ENCODE data around the gene RUBCN. TPM values are rescaled to one million over a fixed set of nuclear protein-coding genes. Genes with fewer than 3 reads are reported as not detected.

RUBCN gene
- total and polyA plus RNA-seq, 2 of the 13 experiments (the other 11 are each of a cell fraction or from before 2014, with no cell fraction given), result 5.2 to 8.1 TPM

DNA sequence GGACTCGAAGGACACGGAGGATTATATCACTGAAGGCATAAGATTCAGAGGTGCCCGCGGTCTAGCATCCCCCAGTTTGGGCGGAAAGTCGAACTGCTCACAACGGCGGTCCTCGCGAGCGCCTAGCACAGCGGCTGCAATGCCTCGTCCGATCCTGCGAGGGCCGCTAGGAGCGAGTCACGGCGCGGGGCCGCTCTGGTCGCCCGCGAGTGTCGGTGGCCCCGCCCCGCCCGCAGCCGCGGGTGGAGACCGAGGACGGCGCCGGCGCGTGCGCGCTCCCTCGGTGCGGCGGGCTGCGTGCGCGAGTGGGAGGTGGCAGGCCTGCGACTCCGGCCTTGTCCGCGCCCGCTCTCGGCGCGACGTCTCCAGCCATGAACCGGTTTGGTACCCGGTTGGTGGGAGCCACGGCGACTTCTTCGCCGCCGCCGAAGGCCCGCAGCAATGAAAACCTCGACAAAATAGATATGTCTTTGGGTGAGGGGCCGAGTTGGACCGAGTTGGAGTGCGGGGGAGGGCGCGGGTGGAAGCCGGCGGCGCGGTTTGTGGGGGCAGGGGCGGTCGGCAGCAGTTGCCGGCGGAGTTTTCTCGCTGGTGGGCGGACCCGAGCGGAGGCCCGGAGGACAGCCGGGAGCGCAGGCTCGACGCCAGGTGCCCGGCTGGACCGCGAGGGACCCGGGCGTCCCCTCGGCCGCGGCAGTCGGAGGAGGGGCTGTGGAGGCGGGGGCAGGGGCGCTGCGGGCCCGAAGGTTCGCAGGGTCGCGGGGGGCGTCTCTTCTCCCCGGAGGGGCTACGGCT lies 13.1 kb upstream of the RUBCN start, which contains the start of gene FYTTD1 (continued):
- TF ChIP-seq, protein P1, sequence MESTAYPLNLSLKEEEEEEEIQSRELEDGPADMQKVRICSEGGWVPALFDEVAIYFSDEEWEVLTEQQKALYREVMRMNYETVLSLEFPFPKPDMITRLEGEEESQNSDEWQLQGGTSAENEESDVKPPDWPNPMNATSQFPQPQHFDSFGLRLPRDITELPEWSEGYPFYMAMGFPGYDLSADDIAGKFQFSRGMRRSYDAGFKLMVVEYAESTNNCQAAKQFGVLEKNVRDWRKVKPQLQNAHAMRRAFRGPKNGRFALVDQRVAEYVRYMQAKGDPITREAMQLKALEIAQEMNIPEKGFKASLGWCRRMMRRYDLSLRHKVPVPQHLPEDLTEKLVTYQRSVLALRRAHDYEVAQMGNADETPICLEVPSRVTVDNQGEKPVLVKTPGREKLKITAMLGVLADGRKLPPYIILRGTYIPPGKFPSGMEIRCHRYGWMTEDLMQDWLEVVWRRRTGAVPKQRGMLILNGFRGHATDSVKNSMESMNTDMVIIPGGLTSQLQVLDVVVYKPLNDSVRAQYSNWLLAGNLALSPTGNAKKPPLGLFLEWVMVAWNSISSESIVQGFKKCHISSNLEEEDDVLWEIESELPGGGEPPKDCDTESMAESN (CRISPR knock-in tag; conservative IDR thresholded peaks at IDR 0.05), result peak; percentile 29; the same call in 1 of the 2 replicates
- TF ChIP-seq, protein P2, sequence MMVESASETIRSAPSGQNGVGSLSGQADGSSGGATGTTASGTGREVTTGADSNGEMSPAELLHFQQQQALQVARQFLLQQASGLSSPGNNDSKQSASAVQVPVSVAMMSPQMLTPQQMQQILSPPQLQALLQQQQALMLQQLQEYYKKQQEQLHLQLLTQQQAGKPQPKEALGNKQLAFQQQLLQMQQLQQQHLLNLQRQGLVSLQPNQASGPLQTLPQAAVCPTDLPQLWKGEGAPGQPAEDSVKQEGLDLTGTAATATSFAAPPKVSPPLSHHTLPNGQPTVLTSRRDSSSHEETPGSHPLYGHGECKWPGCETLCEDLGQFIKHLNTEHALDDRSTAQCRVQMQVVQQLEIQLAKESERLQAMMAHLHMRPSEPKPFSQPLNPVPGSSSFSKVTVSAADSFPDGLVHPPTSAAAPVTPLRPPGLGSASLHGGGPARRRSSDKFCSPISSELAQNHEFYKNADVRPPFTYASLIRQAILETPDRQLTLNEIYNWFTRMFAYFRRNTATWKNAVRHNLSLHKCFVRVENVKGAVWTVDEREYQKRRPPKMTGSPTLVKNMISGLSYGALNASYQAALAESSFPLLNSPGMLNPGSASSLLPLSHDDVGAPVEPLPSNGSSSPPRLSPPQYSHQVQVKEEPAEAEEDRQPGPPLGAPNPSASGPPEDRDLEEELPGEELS (CRISPR knock-in tag; IDR thresholded peaks at IDR 0.05), result 0 out of 2 replicates have a peak, but pooled peaks have one; percentile 21
- TF ChIP-seq ZNF354B (CRISPR knock-in tag; IDR thresholded peaks at IDR 0.05) (peak; percentile 80; the same call in 1 of the 2 replicates), ZNF713 (CRISPR knock-in tag; IDR thresholded peaks at IDR 0.05) (no peak), ZNF775 (CRISPR knock-in tag; IDR thresholded peaks at IDR 0.05; ENCODE audit: borderline replicate concordance) (no peak), ZNF546 (CRISPR knock-in tag; conservative IDR thresholded peaks at IDR 0.05) (peak; percentile 73; the same call in 1 of the 2 replicates)
- TF ChIP-seq, protein P3, sequence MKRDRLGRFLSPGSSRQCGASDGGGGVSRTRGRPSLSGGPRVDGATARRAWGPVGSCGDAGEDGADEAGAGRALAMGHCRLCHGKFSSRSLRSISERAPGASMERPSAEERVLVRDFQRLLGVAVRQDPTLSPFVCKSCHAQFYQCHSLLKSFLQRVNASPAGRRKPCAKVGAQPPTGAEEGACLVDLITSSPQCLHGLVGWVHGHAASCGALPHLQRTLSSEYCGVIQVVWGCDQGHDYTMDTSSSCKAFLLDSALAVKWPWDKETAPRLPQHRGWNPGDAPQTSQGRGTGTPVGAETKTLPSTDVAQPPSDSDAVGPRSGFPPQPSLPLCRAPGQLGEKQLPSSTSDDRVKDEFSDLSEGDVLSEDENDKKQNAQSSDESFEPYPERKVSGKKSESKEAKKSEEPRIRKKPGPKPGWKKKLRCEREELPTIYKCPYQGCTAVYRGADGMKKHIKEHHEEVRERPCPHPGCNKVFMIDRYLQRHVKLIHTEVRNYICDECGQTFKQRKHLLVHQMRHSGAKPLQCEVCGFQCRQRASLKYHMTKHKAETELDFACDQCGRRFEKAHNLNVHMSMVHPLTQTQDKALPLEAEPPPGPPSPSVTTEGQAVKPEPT (CRISPR knock-in tag; IDR thresholded peaks at IDR 0.05; ENCODE audit: low read depth), result no peak; the same call in 1 of the 2 replicates
- TF ChIP-seq, protein P4, sequence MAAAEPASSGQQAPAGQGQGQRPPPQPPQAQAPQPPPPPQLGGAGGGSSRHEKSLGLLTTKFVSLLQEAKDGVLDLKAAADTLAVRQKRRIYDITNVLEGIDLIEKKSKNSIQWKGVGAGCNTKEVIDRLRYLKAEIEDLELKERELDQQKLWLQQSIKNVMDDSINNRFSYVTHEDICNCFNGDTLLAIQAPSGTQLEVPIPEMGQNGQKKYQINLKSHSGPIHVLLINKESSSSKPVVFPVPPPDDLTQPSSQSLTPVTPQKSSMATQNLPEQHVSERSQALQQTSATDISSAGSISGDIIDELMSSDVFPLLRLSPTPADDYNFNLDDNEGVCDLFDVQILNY (CRISPR knock-in tag; conservative IDR thresholded peaks at IDR 0.05), result no peak
- TF ChIP-seq, protein P5, sequence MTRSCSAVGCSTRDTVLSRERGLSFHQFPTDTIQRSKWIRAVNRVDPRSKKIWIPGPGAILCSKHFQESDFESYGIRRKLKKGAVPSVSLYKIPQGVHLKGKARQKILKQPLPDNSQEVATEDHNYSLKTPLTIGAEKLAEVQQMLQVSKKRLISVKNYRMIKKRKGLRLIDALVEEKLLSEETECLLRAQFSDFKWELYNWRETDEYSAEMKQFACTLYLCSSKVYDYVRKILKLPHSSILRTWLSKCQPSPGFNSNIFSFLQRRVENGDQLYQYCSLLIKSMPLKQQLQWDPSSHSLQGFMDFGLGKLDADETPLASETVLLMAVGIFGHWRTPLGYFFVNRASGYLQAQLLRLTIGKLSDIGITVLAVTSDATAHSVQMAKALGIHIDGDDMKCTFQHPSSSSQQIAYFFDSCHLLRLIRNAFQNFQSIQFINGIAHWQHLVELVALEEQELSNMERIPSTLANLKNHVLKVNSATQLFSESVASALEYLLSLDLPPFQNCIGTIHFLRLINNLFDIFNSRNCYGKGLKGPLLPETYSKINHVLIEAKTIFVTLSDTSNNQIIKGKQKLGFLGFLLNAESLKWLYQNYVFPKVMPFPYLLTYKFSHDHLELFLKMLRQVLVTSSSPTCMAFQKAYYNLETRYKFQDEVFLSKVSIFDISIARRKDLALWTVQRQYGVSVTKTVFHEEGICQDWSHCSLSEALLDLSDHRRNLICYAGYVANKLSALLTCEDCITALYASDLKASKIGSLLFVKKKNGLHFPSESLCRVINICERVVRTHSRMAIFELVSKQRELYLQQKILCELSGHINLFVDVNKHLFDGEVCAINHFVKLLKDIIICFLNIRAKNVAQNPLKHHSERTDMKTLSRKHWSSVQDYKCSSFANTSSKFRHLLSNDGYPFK (CRISPR knock-in tag; IDR thresholded peaks at IDR 0.05; ENCODE audit: borderline replicate concordance), result peak; percentile 47; the same call in 1 of the 2 replicates
- TF ChIP-seq, protein P6, sequence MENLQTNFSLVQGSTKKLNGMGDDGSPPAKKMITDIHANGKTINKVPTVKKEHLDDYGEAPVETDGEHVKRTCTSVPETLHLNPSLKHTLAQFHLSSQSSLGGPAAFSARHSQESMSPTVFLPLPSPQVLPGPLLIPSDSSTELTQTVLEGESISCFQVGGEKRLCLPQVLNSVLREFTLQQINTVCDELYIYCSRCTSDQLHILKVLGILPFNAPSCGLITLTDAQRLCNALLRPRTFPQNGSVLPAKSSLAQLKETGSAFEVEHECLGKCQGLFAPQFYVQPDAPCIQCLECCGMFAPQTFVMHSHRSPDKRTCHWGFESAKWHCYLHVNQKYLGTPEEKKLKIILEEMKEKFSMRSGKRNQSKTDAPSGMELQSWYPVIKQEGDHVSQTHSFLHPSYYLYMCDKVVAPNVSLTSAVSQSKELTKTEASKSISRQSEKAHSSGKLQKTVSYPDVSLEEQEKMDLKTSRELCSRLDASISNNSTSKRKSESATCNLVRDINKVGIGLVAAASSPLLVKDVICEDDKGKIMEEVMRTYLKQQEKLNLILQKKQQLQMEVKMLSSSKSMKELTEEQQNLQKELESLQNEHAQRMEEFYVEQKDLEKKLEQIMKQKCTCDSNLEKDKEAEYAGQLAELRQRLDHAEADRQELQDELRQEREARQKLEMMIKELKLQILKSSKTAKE (CRISPR knock-in tag; IDR thresholded peaks at IDR 0.05; ENCODE audit: borderline replicate concordance), result no peak
- TF ChIP-seq, protein P7, sequence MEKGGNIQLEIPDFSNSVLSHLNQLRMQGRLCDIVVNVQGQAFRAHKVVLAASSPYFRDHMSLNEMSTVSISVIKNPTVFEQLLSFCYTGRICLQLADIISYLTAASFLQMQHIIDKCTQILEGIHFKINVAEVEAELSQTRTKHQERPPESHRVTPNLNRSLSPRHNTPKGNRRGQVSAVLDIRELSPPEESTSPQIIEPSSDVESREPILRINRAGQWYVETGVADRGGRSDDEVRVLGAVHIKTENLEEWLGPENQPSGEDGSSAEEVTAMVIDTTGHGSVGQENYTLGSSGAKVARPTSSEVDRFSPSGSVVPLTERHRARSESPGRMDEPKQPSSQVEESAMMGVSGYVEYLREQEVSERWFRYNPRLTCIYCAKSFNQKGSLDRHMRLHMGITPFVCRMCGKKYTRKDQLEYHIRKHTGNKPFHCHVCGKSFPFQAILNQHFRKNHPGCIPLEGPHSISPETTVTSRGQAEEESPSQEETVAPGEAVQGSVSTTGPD (CRISPR knock-in tag; IDR thresholded peaks at IDR 0.05), result no peak
- TF ChIP-seq, protein P8, sequence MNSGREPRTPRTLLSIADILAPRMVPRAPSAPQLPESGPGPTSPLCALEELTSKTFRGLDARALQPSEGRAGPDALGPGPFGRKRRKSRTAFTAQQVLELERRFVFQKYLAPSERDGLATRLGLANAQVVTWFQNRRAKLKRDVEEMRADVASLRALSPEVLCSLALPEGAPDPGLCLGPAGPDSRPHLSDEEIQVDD (CRISPR knock-in tag; IDR thresholded peaks at IDR 0.05; ENCODE audit: borderline replicate concordance), result peak; percentile 40; the same call in 1 of the 2 replicates
